Upper lobe of right lung (tissue), 1 donor: ENCODE data around the gene KLHL11. TPM values are rescaled to one million over a fixed set of nuclear protein-coding genes. Genes with fewer than 3 reads are reported as not detected.

Source experiments
- ATAC-seq: fragments of 200-7000 bp; cut with Tn5 transposase; one replicate; pipeline ENCODE4 v1.9.1; 2020; ENCODE audit warnings: mild to moderate bottlenecking, moderate library complexity
- DNase-seq: peaks from one replicate; pipeline ENCODE4 v3.0.0-alpha.2; 2020
- H3K27ac ChIP-seq: fragments of 200-600 bp; one replicate; pipeline ENCODE4 v1.8.0; 2022
- H3K27me3 ChIP-seq: fragments of 200-600 bp; one replicate; pipeline ENCODE4 v1.8.0; 2022; ENCODE audit warnings: mild to moderate bottlenecking
- H3K36me3 ChIP-seq: fragments of 200-600 bp; one replicate; pipeline ENCODE4 v1.8.0; 2022
- H3K4me1 ChIP-seq: fragments of 200-600 bp; one replicate; pipeline ENCODE4 v1.8.0; 2022
- H3K4me3 ChIP-seq: fragments of 200-600 bp; one replicate; pipeline ENCODE4 v1.8.0; 2022; ENCODE audit warnings: mild to moderate bottlenecking
- H3K9me3 ChIP-seq: fragments of 200-600 bp; one replicate; pipeline ENCODE4 v1.8.0; 2022
- intact Hi-C: fragments of 100-400 bp; cut with DNase I; formaldehyde crosslinking; loops from one replicate; pipeline ENCODE4 v1.11.0; 2022
- total RNA-seq: library from RNA; stranded (reverse); fragmentation: NEBNext Ultra II Directional; extraction: Animal tissue kit (Norgen Biotek cat#: 25700); gene quantifications from one replicate; pipeline ENCODE4 v1.2.1, GENCODE V29; 2021
- TF ChIP-seq, protein P1 (sequence below): fragments of 200-600 bp; IDR thresholded peaks from one replicate; pipeline ENCODE4 v1.8.0; 2022; ENCODE audit warnings: antibody characterized with exemption
- donor health status: DM: no; HTN: yes; CAD: no; lungs with severe emphysema.

The KLHL11 gene
- total RNA-seq, 1 donor from 2014 or later, result 12.6 TPM

DNA sequence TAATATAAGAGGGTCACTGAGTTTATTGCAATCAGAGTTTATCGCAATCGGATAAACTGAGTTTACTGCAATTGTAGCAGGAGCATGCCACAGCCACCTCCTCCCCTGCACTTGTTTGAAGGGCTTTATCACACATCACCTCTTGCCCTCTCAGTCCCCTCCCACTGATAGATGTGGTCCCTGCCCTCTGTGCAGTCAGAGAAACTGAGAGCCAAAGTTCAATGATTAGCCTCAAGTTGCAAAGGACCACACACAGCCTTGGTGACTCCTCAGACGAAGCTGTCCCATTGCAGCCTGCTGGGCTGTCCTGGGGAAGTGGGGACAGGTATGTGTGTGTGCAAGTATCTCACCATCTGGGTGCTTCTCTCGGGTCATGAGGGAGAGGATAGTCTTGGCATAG lies 39.9 kb upstream of the KLHL11 start:
- no peak for ATAC-seq
- Histone ChIP-seq H3K4me3 (no peak overlapping the region), H3K27ac (no peak overlapping the region), H3K36me3 (peaks cover 96% of the 10 kb centered on the region), H3K4me1 (no peaks in the 10 kb centered on the region), H3K27me3 (no peaks in the 10 kb centered on the region), H3K9me3 (no peaks in the 10 kb centered on the region)
- intact Hi-C loops, result no loop called here
- TF ChIP-seq, protein P1, sequence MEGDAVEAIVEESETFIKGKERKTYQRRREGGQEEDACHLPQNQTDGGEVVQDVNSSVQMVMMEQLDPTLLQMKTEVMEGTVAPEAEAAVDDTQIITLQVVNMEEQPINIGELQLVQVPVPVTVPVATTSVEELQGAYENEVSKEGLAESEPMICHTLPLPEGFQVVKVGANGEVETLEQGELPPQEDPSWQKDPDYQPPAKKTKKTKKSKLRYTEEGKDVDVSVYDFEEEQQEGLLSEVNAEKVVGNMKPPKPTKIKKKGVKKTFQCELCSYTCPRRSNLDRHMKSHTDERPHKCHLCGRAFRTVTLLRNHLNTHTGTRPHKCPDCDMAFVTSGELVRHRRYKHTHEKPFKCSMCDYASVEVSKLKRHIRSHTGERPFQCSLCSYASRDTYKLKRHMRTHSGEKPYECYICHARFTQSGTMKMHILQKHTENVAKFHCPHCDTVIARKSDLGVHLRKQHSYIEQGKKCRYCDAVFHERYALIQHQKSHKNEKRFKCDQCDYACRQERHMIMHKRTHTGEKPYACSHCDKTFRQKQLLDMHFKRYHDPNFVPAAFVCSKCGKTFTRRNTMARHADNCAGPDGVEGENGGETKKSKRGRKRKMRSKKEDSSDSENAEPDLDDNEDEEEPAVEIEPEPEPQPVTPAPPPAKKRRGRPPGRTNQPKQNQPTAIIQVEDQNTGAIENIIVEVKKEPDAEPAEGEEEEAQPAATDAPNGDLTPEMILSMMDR, result no peak
- DNase-seq, result no peak

DNA sequence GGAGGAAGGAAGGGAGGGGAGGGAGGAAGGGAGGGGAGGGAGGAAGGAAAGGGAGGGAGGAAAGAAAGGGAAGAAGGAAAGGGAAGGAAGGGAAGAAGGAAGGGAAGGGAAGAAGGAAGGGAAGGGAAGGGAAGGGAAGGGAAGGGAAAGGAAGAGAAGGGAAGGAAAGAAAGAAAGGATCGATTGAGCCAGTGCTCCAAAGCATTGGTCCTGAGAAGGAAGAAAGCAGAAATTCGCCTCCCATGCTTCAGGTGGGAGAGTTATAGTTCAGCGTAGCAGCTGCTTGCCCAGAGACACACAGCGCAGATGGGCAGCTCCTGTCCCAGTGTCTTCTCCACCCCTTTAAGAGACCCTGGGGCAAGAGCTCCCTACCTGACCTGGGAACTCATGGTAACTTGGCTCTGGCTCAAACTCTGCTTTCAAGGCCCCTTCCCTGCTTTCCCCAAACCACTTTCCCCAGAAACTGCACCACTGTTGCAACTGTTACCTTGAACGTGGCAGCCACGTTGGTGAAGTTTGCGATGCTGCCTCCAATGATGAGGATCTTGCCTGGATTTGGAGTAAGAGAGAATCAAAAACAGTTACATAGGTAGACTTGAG lies 39.1 kb upstream of the KLHL11 start:
- TF ChIP-seq, protein P1, result no peak
- Histone ChIP-seq H3K36me3 (peaks cover 96% of the 10 kb centered on the region), H3K27me3 (no peaks in the 10 kb centered on the region), H3K4me3 (no peak overlapping the region), H3K27ac (no peak overlapping the region), H3K9me3 (no peaks in the 10 kb centered on the region), H3K4me1 (no peaks in the 10 kb centered on the region)
- ATAC-seq (no peak), DNase-seq (no peak)
- intact Hi-C loops, result no loop called here

DNA sequence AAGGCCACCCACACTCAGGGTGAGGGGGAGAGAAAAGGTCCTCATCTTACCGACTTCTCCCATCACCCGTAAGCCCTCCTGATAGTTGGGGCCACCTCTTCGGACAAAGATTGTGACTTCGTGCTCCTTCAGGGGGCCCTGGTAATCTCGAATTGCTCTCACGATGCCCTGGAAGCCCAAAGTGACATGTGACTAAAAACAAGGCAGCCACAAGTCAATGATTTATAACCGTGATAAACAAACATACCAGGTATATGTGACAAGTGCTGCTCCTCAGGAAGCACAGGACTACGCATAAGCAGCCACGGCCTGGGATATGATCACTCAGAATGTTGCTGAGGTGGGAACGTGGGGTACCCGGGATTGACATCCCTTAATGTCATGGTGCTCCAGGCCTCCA lies 36.4 kb upstream of the KLHL11 start:
- peaks cover 97% of the 10 kb centered on the region for H3K36me3 ChIP-seq

DNA sequence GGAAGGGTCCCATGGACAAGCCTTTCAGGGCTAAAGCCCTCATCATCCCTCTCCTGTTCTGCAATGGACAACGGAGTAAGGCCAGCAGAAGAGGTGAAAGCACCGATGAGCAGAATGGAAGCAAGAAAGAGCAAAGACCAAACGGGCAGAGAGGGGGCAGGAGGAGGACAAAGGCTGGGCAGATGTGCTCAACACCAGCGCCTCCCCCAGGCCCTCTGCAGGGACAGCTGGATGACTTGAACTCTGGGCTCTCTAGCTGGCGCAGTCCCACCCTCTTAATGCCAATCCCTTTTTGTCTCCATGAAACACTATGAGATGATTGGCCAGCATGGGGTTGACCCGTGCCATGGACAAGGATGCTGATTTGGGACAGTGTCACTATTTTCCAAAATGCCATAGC lies 31.5 kb upstream of the KLHL11 start:
- ATAC-seq (no peak), DNase-seq (no peak)
- Histone ChIP-seq H3K27me3 (no peaks in the 10 kb centered on the region), H3K36me3 (peaks cover 97% of the 10 kb centered on the region), H3K27ac (no peak overlapping the region), H3K9me3 (no peaks in the 10 kb centered on the region), H3K4me1 (peaks cover 4% of the 10 kb centered on the region), H3K4me3 (no peak overlapping the region)
- intact Hi-C loops, result no loop called here
- TF ChIP-seq, protein P1, result no peak

More for the DNA sequence above, 36.4 kb upstream of the KLHL11 start:
- ATAC-seq (no peak), DNase-seq (no peak)
- no peak overlapping the region for H3K27ac ChIP-seq
- intact Hi-C loops, result no loop called here
- H3K9me3 ChIP-seq, result no peaks in the 10 kb centered on the region
- H3K4me1 ChIP-seq, result no peaks in the 10 kb centered on the region
- TF ChIP-seq, protein P1, result no peak
- no peak overlapping the region for H3K4me3 ChIP-seq
- H3K27me3 ChIP-seq, result no peaks in the 10 kb centered on the region

DNA sequence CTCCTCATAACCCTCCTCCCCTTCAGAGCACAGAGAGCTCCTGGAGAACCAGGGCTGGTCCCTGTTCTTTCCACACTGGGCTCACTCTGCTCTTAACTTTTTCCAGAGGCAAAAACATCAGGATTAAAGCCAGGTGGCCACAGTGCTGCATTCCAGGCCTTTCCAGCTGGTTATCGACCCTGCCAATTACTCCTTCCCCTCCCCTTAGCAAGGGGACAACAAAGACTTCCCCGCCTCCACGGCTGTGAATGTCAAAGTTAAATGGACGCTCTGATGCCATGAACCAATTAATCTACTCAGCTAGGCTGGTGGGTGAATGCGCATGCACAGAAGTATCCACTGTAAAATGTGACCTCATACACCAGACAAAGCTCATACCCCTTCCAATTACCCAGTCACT lies 30.4 kb upstream of the KLHL11 start:
- H3K4me3 ChIP-seq, result no peak overlapping the region
- peaks cover 4% of the 10 kb centered on the region for H3K4me1 ChIP-seq
- peaks cover 97% of the 10 kb centered on the region for H3K36me3 ChIP-seq
- no peaks in the 10 kb centered on the region for H3K27me3 ChIP-seq
- intact Hi-C loops, result no loop called here
- DNase-seq, result no peak
- TF ChIP-seq, protein P1, result no peak
- H3K27ac ChIP-seq, result peak overlapping the region; percentile 59
- ATAC-seq, result peak; percentile 22
- H3K9me3 ChIP-seq, result no peaks in the 10 kb centered on the region
